HepG2 (cell line): ENCODE measurements around the gene SCIN. TPM values are rescaled to one million over a fixed set of nuclear protein-coding genes. Genes with fewer than 3 reads are reported as not detected.

Experiments used
- AKNA ChIP-seq: sonication (generic); formaldehyde crosslinking; IDR thresholded peaks from 2 replicates; pipeline ENCODE4 v1.4.0; 2020; ENCODE audit warnings: missing genetic modification reagents, borderline replicate concordance
- ARID5B ChIP-seq: IDR thresholded peaks from 2 replicates; pipeline ENCODE4 v1.4.0; 2020; ENCODE audit warnings: mild to moderate bottlenecking, missing genetic modification reagents
- CENPX ChIP-seq: sonication (generic); formaldehyde crosslinking; IDR thresholded peaks from 2 replicates; pipeline ENCODE4 v1.9.0; 2021; ENCODE audit warnings: mild to moderate bottlenecking, missing genetic modification reagents, moderate library complexity
- CHD4 ChIP-seq: fragments of 200-600 bp; sonication (generic); IDR thresholded peaks from 2 replicates; pipeline ENCODE4 v1.7.0; 2017; ENCODE audit warnings: mild to moderate bottlenecking, low read length, borderline replicate concordance
- ELF4 ChIP-seq: sonication (generic); formaldehyde crosslinking; IDR thresholded peaks from 2 replicates; pipeline ENCODE4 v1.5.0; 2020; ENCODE audit warnings: missing genetic modification reagents, mild to moderate bottlenecking, moderate library complexity, borderline replicate concordance
- FOXJ3 ChIP-seq: sonication (generic); formaldehyde crosslinking; IDR thresholded peaks from 2 replicates; pipeline ENCODE4 v1.4.0; 2020; ENCODE audit warnings: missing genetic modification reagents, mild to moderate bottlenecking, borderline replicate concordance
- MBNL3 ChIP-seq: fragments of 250-450 bp; sonication (Bioruptor Pico); conservative IDR thresholded peaks from 2 replicates; pipeline ENCODE4 v1.8.0; 2022; ENCODE audit warnings: mild to moderate bottlenecking, inconsistent platforms
- RBM22 ChIP-seq: fragments of 200-400 bp; formaldehyde crosslinking; optimal IDR thresholded peaks from 2 replicates; pipeline ENCODE3; 2017; ENCODE audit warnings: mild to moderate bottlenecking, low read length, moderate library complexity
- SALL2 ChIP-seq: sonication (generic); formaldehyde crosslinking; IDR thresholded peaks from 2 replicates; pipeline ENCODE4 v1.8.1; 2023; ENCODE audit warnings: mild to moderate bottlenecking, missing genetic modification reagents, inconsistent platforms
- SETDB1 ChIP-seq: sonication (generic); formaldehyde crosslinking; IDR thresholded peaks from 2 replicates; pipeline ENCODE4 v1.5.1; 2020; ENCODE audit warnings: missing genetic modification reagents, mild to moderate bottlenecking, borderline replicate concordance
- TSC22D2 ChIP-seq: sonication (generic); formaldehyde crosslinking; IDR thresholded peaks from 2 replicates; pipeline ENCODE4 v1.5.1; 2020; ENCODE audit warnings: missing genetic modification reagents, mild to moderate bottlenecking, borderline replicate concordance
- ZNF430 ChIP-seq: sonication (generic); formaldehyde crosslinking; IDR thresholded peaks from 2 replicates; pipeline ENCODE4 v1.9.0; 2021; ENCODE audit warnings: mild to moderate bottlenecking, missing genetic modification reagents
- ZNF441 ChIP-seq: sonication (generic); formaldehyde crosslinking; IDR thresholded peaks from 2 replicates; pipeline ENCODE4 v1.7.0; 2021; ENCODE audit warnings: missing genetic modification reagents, borderline replicate concordance
- ZNF510 ChIP-seq: sonication (generic); formaldehyde crosslinking; IDR thresholded peaks from 2 replicates; pipeline ENCODE4 v1.4.0; 2020; ENCODE audit warnings: low read depth, mild to moderate bottlenecking, missing genetic modification reagents
- ZNF549 ChIP-seq: sonication (generic); formaldehyde crosslinking; IDR thresholded peaks from 2 replicates; pipeline ENCODE4 v1.5.0; 2020; ENCODE audit warnings: missing genetic modification reagents
- ZNF570 ChIP-seq: sonication (generic); formaldehyde crosslinking; IDR thresholded peaks from 2 replicates; pipeline ENCODE4 v1.4.0; 2020; ENCODE audit warnings: mild to moderate bottlenecking, missing genetic modification reagents, borderline replicate concordance
- ZNF615 ChIP-seq: sonication (generic); formaldehyde crosslinking; IDR thresholded peaks from 2 replicates; pipeline ENCODE4 v1.5.0; 2020; ENCODE audit warnings: mild to moderate bottlenecking, missing genetic modification reagents, borderline replicate concordance
- ZNF619 ChIP-seq: sonication (generic); formaldehyde crosslinking; IDR thresholded peaks from 2 replicates; pipeline ENCODE4 v1.4.0; 2020; ENCODE audit warnings: mild to moderate bottlenecking, missing genetic modification reagents
- ZNF713 ChIP-seq: sonication (generic); formaldehyde crosslinking; IDR thresholded peaks from 2 replicates; pipeline ENCODE4 v1.4.0; 2020; ENCODE audit warnings: mild to moderate bottlenecking, missing genetic modification reagents
- ZNF879 ChIP-seq: sonication (generic); formaldehyde crosslinking; IDR thresholded peaks from 2 replicates; pipeline ENCODE4 v1.8.1; 2023; ENCODE audit warnings: missing genetic modification reagents
- ZSCAN9 ChIP-seq: IDR thresholded peaks from 2 replicates; pipeline ENCODE4 v1.6.1; 2016; ENCODE audit warnings: borderline replicate concordance
- polyA plus RNA-seq, 8 experiments: library from polyadenylated mRNA; depleted of rRNA in 3 of 8; stranded (reverse) in 7 of 8; unstranded in 1 of 8; fragments of >200 nt; fragmentation: Illumina TruSeq in 4 of 8; extraction: Trizol in 4 of 8; gene quantifications; 2 replicates each; pipeline versions ENCODE4 v1.2.1 to v1.2.3, GENCODE V29; 2011 to 2016; ENCODE audit warnings: low read depth in 4 of 8, missing spikeins in 1 of 8, mixed read lengths in 1 of 8; ENCODE audit not compliant: insufficient read depth in 1 of 8
- total RNA-seq, 5 experiments: library from RNA; depleted of rRNA; stranded (reverse); fragments of >200 nt; fragmentation: Illumina TruSeq; extraction: Trizol; gene quantifications; 2 replicates each; pipeline ENCODE4 v1.2.3, GENCODE V29; 2016; ENCODE audit warnings: low read depth in 1 of 5

The SCIN gene
- total and polyA plus RNA-seq, 2 of the 13 experiments (the other 11 are each of a cell fraction or from before 2014, with no cell fraction given), result not detected

- no peak for TF ChIP-seq CHD4
- peak; percentile 83 for TF ChIP-seq ZNF441
- no peak for TF ChIP-seq FOXJ3 (CRISPR knock-in tag)
- TF ChIP-seq MBNL3, result no peak
- TF ChIP-seq RBM22, result no peak
- TF ChIP-seq CENPX (CRISPR knock-in tag), result no peak
- TF ChIP-seq ZNF510 (CRISPR knock-in tag), result 0 out of 2 replicates have a peak, but pooled peaks have one; percentile 3
- peak; percentile 79 for TF ChIP-seq ZSCAN9 (CRISPR knock-in tag)
- TF ChIP-seq AKNA (CRISPR knock-in tag), result no peak
- TF ChIP-seq SETDB1 (CRISPR knock-in tag), result no peak
- TF ChIP-seq ZNF570, result 0 out of 2 replicates have a peak, but pooled peaks have one; percentile 7
- TF ChIP-seq ZNF713 (CRISPR knock-in tag), result no peak; the same call in 1 of the 2 replicates
- peak; percentile 37 for TF ChIP-seq ZNF619
- TF ChIP-seq TSC22D2 (CRISPR knock-in tag), result no peak; the same call in none of the 2 replicates
- TF ChIP-seq SALL2, result peak; percentile 28; the same call in 1 of the 2 replicates
- no peak for TF ChIP-seq ZNF549 (CRISPR knock-in tag)
- no peak for TF ChIP-seq ZNF879 (CRISPR knock-in tag)
- TF ChIP-seq ELF4 (CRISPR knock-in tag), result peak; percentile 33; the same call in 1 of the 2 replicates
- peak; percentile 83; the same call in 1 of the 2 replicates for TF ChIP-seq ZNF615 (CRISPR knock-in tag)
- no peak for TF ChIP-seq ZNF430
- peak; percentile 23; the same call in 1 of the 2 replicates for TF ChIP-seq ARID5B (CRISPR knock-in tag)
Observed at GRCh38 chr7:12686891-12687717, 116.6 kb downstream of the SCIN start, which contains the start of gene ARL4A (continued).
